DMS 273 (cell line): Measurements from ENCODE around the gene ACTA1.
"Not testable (repeated sequence)": the region's sequence is repeated elsewhere in the genome, so short reads cannot be mapped to it uniquely, and the experiment has no call there.

ENCODE experiments used
- DNase-seq: peaks from one replicate; lab custom pipeline; 2025; ENCODE audit not compliant: unreplicated experiment; lab: John Stamatoyannopoulos, UW

Gene ACTA1

DNA sequence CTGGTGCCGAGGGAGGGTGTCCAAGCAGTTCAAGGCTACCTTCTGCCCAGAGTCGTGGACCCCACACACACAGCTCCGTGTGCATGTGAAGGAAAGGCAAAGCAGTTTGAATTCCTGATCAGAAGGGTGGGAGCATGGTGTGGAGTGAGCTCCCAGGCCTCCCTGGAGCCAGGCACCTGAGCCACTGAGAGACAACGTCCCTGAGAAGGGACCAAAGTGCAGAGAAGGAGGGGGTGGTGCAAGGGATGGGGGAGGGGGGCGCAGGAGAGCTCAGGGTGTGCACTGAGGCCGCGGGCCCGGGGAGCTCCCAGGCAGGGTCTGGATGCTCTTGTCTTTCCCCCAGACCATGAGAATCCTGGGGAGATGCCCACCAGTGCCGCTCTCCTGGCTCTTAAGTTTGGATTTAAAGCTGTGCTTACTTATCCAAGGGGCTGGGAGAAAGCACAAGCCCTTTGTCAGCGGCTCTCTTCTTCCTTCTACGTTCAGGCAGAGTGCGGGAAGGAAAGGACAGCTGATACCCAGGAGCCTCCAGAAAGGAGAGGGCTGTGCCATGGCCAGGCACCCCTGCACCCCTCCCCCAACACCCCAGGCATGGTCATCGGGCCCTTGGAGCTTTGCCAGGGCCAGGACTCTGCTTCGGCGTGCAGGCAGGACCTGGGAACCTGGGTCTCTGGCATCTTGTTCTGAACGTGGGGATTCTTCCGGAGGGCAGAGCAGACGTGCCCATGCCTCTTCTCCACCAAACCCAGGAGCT lies 24.1 kb downstream of the ACTA1 start:
- DNase-seq = peak; percentile 53

DNA sequence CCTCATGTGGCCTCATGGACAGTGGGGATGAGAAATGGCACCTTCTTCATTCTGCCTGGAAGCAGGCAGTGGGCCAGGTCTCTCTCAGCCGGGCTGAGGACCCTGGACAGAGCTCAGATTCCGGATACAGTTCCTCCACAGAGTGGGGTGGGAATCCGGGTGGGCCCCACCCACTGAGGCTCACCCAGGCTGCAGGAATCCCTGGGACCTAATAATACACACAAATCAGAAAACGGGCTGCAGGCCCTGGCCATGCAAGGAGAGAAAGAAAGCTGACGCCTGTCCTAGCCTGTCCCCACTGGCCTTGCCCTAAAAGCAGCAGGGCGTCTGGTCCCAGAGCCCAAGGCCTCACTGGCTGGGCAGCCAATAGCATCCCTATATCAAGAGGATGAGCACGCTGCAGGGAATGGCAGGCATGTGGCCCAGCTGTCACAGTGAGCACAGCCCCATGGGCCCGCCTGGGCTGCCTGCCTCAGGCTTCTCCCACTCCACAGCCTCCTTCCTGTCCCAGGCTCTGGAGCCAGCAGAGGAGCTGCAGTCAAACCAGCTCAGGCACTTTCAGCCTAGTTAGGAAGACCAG lies 25.3 kb downstream of the ACTA1 start:
- peak; percentile 76 for DNase-seq

GRCh38 chr1:229407206-229408026 lies 26.5 kb downstream of the ACTA1 start:
- DNase-seq = no peak

GRCh38 chr1:229406798-229407197 lies 27.1 kb downstream of the ACTA1 start:
- no peak for DNase-seq

- no peak for DNase-seq
These were observed 30.3 kb downstream of the ACTA1 start for GRCh38 chr1:229403573-229403972.

DNA sequence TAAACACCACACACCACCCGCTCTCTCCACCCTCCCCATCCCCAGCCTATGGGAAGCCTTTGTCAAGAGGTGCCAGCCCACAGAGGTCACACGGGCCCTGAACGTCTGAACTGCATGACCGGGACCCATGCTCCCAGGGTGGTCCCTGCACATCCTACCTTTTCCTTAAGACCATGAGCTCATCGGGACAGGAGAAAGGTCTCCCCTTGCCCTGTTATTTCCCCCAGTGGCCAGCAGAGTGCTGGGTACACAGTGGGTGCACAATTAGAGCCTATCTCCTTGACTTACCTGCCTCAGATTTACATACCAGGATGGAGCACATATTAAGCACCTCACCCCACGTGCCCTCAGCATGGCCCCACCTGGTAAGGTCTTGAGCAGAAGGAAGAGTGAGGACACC lies 30.9 kb downstream of the ACTA1 start:
- DNase-seq = no peak

DNA sequence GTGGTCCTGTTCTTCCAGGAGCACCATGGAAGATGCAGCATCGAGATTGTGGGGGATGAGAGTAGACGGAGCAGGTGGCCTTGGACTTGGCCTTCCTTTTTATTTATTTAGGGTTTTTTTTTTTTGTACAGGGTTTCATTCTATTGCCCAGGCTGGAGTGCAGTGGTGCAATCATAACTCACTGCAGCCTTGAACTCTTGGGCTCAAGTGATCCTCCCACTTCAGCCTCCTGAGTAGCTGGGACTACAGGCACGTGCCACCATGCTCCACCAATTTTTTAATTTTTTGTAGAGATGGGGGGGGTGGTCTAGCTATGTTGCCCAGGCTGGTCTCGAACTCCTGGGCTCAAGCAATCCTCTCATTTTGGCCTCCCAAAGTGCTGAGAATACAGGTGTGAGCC lies 31.6 kb downstream of the ACTA1 start:
- not testable (repeated sequence) for DNase-seq

DNA sequence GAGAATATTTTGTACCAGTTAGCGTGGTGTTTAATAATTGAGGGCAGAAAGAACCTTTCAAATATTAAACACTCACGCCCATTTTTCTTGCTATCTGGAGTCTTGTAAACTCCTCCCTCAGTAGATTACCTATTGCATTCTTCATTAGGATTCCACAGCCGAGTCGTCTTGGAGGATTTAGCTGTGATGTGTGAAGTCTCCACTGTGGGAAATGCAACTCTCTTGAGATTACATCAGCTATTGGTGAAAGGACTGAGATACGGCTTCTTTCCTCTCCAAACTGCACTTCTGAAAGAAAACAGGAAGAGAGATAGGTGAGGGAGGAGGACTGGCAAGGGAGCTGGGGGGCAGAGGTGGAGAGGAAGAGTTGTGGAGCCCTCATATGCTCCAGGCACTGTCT lies 36.1 kb downstream of the ACTA1 start:
- no peak for DNase-seq

DNA sequence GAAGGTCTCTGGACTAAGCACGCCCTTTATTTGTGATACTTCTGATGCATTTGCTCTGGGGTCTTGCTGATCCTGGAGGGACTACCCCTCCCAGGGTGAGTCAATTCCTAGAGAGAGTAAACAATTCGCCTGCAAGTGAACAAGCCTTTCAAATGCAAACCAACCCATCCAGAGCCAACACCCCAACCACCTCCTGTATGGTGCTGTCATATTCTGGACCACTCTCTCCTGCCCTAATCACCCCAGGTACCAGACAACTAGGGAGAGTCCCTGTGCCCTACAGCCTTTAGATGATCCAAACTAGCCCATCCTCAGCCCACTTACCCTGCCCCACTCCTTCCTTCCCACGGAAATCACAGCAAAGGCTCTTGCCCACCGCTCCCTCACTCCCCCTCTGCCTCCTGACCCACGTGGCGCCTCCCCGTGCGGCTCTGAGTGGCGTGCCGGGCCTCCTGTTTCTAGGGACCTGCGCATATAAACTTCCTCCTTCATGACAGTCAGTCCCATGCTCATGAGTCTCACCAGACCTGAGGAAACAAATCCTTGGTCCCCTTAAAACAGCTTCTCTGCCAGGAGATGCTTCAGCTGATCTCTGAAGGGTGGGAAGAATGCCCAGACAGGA lies 37.2 kb downstream of the ACTA1 start:
- no peak for DNase-seq

DNA sequence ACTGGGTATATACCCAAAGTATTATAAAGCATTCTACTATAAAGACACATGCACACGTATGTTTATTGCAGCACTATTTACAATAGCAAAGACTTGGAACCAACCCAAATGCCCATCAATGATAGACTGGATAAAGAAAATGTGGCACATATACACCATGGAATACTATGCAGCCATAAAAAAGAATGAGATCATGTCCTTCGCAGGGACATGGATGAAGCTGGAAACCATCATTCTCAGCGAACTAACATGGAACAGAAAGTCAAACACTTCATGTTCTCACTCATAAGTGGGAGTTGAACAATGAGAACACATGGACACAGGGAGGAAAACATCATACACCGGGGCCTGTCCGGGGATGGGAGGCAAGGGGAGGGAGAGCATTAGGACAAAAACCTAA lies 39.4 kb downstream of the ACTA1 start:
- DNase-seq = not testable (repeated sequence)

GRCh38 chr1:229392936-229393335 lies 41.0 kb downstream of the ACTA1 start:
- DNase-seq = no peak

DNA sequence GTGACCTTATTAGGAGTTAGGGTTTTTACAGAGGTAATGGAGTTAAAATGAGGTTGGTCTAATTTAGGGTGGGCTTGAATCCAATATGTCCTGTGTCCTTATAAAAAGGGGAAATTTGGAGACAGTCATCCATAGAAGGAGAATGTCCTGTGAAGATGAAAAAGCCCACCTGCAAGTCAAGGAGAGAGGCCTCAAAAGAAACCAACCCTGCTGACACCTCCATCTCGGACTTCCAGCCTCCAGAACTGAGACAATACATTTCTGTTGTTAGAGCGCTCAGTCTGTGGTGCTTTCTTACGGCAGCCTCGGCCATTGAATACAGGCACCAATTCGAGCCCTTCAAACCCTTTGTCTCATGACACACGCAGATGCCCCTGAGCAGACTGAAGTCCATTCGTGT lies 43.8 kb downstream of the ACTA1 start:
- no peak for DNase-seq

- DNase-seq = peak; percentile 19
These were observed 44.9 kb downstream of the ACTA1 start for GRCh38 chr1:229388897-229389580.

DNA sequence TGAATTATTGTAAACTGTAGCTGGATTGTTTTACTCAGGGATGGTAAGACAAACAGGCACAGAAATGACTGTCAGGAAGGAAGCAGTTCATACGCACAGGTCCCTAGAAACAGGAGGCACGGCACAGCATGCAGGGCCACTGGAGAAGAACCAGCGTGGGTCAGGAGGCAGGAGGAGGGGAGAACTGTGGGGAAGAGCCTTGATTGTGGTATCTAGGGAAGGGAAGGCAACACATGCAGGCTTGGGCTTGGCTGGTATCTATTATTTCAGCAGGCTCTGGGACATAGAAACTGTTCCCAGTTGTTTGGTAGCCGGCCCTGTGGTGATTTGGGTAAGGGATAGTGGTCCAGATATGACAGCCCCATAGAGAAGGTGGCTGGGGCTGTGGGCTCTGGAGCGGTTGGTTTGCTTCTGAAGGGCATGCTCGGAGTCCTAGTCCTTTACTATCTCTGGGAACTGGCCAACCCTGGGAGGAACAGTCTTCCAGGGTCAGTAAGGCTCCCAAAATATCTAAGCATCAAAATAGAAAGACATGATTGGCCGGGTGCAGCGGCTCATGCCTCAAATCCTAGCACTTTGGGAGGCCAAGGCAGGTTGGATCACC lies 47.9 kb downstream of the ACTA1 start:
- no peak for DNase-seq

DNA sequence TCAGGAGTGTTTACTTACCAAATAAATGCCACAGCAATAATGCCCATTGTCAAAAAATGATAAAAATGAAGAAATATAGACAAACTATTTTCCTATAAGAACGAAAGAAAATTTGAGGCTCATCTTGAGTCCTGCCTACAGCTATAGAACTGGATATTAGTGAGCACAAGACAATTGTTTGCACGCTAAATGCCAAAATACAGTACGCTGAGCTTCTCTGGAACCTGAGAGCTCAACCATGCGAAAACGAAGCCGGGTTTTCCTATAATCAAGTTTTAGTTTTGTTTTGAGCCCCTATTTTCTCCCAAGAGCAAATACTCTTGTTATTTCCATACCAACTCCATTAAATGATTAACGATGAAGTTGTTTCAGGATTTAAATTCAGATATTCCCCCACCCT lies 49.1 kb downstream of the ACTA1 start:
- no peak for DNase-seq

DNA sequence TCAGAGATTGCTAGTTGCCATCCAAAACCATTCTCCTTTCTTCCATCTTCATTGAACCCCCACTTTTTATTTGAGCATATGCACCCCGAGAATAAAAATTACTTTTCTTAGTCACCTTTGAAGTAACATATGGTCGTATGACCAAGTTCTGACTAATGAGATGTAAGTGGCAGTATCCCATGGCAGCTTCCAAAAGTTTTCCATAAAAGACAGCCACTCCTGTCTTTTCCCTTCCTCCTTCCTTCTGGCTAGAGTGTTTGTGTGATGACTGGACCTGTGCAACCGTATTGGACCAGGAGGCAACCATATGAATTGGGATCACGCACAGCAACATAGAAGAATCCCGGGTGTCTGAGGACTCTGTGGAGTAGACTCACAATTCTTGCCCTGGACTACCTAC lies 49.9 kb downstream of the ACTA1 start:
- no peak for DNase-seq

DNA sequence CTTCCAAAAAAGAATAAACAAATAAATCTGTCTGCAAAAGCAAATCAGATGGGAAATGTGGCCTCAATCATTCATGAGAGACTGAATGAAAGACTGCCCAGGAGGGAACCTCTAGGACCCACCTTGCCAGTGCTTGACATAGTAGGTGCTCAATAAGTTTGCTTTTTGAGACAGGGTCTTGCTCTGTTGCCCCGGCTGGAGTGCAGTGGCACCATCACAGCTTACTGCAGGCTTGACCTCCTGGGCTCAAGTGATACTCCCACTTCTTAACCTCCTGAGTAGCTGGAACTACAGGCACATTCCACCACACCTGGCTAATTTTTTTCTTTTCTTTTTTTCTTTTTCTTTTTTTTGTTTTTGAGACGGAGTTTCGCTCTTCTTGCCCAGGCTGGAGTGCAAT lies 50.7 kb downstream of the ACTA1 start:
- no peak for DNase-seq
